Right cardiac atrium (tissue), 5 donors: Measurements from ENCODE around the gene FCRL1. TPM values are rescaled to one million over a fixed set of nuclear protein-coding genes. Genes with fewer than 3 reads are reported as not detected.
A peak's percentile ranks its signal among the peaks of the same experiment; 100 is the strongest.

Source experiments
- ATAC-seq, 2 donors: fragments of 200-7000 bp; cut with Tn5 transposase; one replicate each; pipeline versions ENCODE4 v1.8.0 to v1.9.1; 2020; ENCODE audit warnings: moderate library complexity in 2 of 2, mild to moderate bottlenecking in 1 of 2
- DNase-seq, 3 donors: peaks; one replicate each; pipeline ENCODE4 v3.0.0-alpha.2; 2020
- H3K27ac ChIP-seq: one replicate; pipeline ENCODE4 v1.5.1; 2013; ENCODE audit warnings: mild to moderate bottlenecking, low read length, control low read depth, moderate library complexity
- H3K27me3 ChIP-seq: one replicate; pipeline ENCODE4 v1.6.1; 2013; ENCODE audit not compliant: control insufficient read depth, insufficient read depth
- H3K4me1 ChIP-seq: one replicate; pipeline ENCODE4 v1.6.1; 2013; ENCODE audit warnings: low read length; ENCODE audit not compliant: control insufficient read depth, insufficient read depth
- H3K4me3 ChIP-seq: one replicate; pipeline ENCODE4 v1.5.1; 2013; ENCODE audit warnings: low read length, control low read depth
- H3K9me3 ChIP-seq: one replicate; pipeline ENCODE4 v1.6.1; 2013; ENCODE audit warnings: low read length; ENCODE audit not compliant: control insufficient read depth
- WGBS: extraction: QIAGEN DNeasy Blood & Tissue Kit; methylation state at CpG from one replicate; pipeline ENCODE4 v1.1.7; 2013; 5-methylcytosine and 5-hydroxymethylcytosine counted together
- intact Hi-C, 4 donors: fragments of 100-400 bp; cut with DNase I; formaldehyde crosslinking; loops; one replicate each; pipeline versions ENCODE4 v1.11.0 to v1.14.0; 2022 to 2023
- polyA plus RNA-seq: library from polyadenylated mRNA; stranded (reverse); fragments of 200-250 nt; gene quantifications from one replicate; pipeline ENCODE4 v1.2.3, GENCODE V29; 2013
- total RNA-seq, 4 donors: library from RNA; stranded (reverse); fragmentation: NEBNext Ultra II Directional; extraction: Animal tissue kit (Norgen Biotek cat#: 25700); gene quantifications; one replicate each; pipeline ENCODE4 v1.2.1, GENCODE V29; 2021
- donor health status: healthy with polysubstance abuse.
- donor health status: DM: no; HTN: yes; CAD: no.
- donor health status: DM: no; HTN: no; CAD: no.
- donor health status: DM: no; HTN: yes; CAD: no; lungs with severe emphysema.
- donor health status: DM: yes; HTN: yes; CAD: no.

The FCRL1 gene
- total and polyA plus RNA-seq, 5 donors, result not detected

DNA sequence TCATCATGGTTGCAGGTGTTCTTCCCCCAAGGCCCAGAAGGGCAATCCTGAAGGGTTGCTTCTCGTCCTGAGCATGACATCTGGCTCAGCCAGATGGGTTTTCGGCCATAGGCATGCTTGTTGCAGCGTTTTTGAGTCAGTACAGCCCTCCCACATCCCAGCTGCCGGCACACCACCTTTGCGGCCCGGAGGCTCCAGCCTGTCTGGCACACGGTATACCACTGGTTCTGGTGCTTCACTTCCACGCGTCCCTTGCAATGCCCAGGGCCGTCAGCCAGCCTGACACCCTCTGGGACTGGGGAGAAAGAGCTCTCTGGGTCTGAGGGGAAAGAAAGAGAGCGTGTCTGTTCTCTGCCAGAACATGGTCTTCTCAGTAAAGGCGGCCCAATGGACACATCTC, 14.5 kb upstream of the FCRL1 start:
- Histone ChIP-seq H3K9me3 (no peaks in the 10 kb centered on the region), H3K4me1 (no peaks in the 10 kb centered on the region), H3K27ac (no peak overlapping the region), H3K27me3 (no peaks in the 10 kb centered on the region), H3K4me3 (no peak overlapping the region)
- 77% methylated on average over 12 of the region's 12 CpGs for WGBS
- intact Hi-C loops, result no loop called here
- ATAC-seq, result no peak
- no peak for DNase-seq

DNA sequence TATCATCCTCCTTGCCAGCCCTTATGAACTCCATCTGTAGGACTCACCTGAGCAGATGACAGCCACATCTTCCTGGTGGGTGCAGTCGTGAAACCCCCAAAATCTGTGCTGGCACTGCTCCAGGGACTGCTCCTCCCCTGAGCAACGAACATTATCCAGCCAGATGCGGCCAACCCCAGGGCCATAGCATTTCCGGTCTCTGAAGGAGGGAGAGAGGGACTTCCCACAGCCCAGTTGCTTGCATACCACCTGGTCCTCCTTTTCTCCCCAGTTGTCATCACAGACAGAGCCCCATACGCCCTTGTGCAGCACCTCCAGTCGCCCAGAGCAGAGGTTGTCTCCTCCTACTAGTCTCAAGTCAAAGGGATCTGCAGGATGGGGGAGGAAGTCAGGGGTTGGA, 13.2 kb upstream of the FCRL1 start:
- Histone ChIP-seq H3K27ac (no peak overlapping the region), H3K9me3 (no peaks in the 10 kb centered on the region), H3K27me3 (no peaks in the 10 kb centered on the region), H3K4me1 (no peaks in the 10 kb centered on the region), H3K4me3 (no peak overlapping the region)
- intact Hi-C loops, result no loop called here
- ATAC-seq (no peak), DNase-seq (no peak)
- WGBS, result 81% methylated on average over 6 of the region's 6 CpGs

DNA sequence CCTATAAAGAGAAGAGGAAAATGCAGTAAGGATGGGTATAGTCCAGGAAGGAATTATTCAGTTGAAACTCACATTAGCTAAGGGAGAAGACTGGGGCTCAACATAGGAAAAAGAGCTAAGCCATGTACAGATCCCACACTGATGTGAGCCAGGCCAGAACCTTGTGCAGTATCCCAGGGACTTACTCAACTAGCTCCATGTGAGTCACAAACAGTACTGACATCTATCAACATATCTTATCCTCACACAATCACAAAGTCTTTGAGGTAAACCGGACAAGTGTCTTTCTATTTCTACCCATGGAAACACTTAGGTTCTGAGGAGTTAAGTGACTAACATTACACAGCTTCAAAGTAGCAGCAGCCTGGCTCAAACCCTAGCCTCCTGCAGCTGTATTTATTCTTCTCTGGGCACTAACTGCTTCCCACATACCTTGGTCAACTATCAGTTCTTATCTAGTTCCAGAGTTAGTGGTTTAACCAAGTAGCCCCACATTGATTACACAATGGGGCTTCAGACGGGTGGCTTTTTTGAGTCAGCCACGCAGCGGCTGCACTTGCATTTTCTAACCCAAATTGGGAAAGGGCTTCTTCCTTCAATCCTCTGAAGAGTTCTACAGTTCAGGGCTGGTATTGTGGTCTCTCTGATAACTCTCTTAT, 12.2 kb upstream of the FCRL1 start:
- Histone ChIP-seq H3K4me1 (no peaks in the 10 kb centered on the region), H3K27ac (no peak overlapping the region), H3K4me3 (no peak overlapping the region), H3K27me3 (no peaks in the 10 kb centered on the region), H3K9me3 (no peaks in the 10 kb centered on the region)
- intact Hi-C loops, result no loop called here
- ATAC-seq (no peak), DNase-seq (no peak)
- 53% methylated on average over 4 of the region's 4 CpGs for WGBS

DNA sequence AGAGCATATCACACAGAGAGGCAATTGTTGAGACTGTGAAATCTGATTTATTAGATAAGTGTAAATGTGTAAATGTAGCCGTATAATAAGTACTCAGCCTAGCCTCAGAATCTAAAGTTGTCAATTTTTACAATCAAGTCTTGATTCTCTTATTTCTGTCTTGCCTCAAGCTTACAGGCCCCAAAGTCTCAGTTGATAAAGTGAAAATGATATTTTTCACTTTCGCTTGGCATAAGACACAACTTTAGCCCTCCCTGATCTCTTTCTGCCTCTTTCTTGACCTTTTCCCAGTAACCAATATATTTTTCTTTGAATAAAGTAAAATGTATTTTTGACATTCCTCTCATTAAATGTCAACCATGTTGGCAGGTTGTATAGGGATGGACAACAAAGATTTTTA, 11.0 kb upstream of the FCRL1 start:
- DNase-seq (no peak), ATAC-seq (no peak)
- intact Hi-C loops, result no loop called here
- Histone ChIP-seq H3K27ac (no peak overlapping the region), H3K27me3 (no peaks in the 10 kb centered on the region), H3K9me3 (no peaks in the 10 kb centered on the region), H3K4me1 (no peaks in the 10 kb centered on the region), H3K4me3 (no peak overlapping the region)
- WGBS, result 76% methylated on average over 2 of the region's 2 CpGs

DNA sequence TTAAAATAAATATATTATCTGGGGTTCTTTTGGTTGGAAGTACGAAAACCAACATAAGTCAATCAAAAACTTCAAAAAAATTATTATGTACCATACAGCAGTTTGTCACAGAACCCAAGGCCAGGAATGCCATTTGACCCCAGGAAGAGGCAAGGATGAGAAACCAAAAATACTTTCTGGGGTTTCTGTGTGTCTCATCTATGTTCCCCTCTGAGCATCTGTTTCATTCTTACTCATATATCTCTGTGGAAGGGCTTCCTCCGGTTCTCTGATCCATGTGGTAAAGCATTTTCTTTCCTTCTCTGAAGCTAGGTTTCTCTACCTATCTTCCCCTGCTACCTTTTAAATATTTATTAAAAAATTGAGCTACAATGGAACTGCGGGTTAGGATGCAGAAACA, 9.8 kb upstream of the FCRL1 start:
- Histone ChIP-seq H3K27ac (no peak overlapping the region), H3K27me3 (no peaks in the 10 kb centered on the region), H3K4me1 (no peaks in the 10 kb centered on the region), H3K4me3 (no peak overlapping the region), H3K9me3 (no peaks in the 10 kb centered on the region)
- DNase-seq (no peak), ATAC-seq (no peak)
- 78% methylated on average over 3 of the region's 3 CpGs for WGBS
- intact Hi-C loops, result no loop called here

DNA sequence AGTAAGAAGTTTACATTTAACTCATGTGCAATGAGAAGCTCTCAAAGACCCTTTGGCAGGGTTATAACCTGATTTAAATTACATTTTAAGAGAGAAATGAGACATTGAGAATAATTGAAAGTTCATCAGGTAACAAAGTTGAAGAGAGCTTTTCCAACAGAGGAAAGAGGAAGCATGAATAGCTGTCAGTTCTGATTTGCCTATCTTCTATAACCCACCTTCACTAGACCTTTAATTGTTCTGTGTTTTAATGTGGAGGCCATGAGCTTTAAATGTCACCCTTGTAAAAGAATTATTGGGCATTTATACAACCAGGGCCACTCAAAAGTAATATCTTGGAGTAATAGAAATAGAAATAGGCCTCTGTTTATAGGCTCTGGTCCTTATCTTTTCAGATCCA, 9.3 kb upstream of the FCRL1 start:
- intact Hi-C loops, result no loop called here
- ATAC-seq (no peak), DNase-seq (no peak)
- Histone ChIP-seq H3K27me3 (no peaks in the 10 kb centered on the region), H3K27ac (no peak overlapping the region), H3K4me1 (no peaks in the 10 kb centered on the region), H3K4me3 (no peak overlapping the region), H3K9me3 (no peaks in the 10 kb centered on the region)

DNA sequence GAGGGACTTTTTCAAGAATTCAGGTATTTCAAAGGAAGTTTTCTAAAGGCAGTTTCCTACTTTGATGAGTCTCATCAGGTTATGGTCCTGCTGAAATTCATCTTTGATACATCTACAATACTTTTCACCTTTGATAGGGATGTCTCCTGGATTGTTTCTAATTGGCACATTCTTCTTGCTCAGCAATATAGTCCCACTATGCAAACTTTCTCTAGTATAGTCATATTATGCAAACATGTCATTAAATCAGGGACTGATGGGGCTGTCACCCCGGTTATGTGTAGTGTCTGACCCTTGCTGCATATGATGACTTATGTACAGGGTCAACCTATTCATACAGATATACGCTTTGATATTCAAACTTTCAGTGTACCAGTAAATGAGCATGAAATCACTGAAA, 379 bp upstream of the FCRL1 start:
- intact Hi-C loops, result no loop called here
- H3K27ac ChIP-seq, result no peak overlapping the region
- no peaks in the 10 kb centered on the region for H3K27me3 ChIP-seq
- WGBS, result 77% methylated on average over 2 of the region's 2 CpGs
- DNase-seq (no peak), ATAC-seq (no peak)
- no peaks in the 10 kb centered on the region for H3K9me3 ChIP-seq
- no peaks in the 10 kb centered on the region for H3K4me1 ChIP-seq
- H3K4me3 ChIP-seq, result no peak overlapping the region

DNA sequence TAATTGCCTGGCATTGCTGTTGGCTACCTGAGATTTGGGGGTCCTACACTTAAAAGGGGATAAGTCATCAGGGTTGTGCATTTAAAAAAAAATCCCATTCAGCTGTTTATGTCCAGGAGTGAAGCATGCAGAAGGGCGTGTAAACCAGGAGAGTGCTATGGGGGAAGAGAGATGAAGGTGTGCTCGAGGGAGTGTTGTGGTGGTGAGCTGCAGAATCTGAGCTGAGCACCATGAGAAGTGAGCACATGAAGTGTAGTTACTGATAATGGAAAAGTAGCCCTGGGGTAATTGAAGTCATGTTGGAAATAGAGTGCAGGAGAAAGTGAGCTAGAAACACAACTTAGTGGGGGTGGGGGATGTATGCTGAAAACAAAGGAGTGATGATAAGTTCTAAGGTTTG, 705 bp downstream of the FCRL1 start:
- DNase-seq, result no peak

DNA sequence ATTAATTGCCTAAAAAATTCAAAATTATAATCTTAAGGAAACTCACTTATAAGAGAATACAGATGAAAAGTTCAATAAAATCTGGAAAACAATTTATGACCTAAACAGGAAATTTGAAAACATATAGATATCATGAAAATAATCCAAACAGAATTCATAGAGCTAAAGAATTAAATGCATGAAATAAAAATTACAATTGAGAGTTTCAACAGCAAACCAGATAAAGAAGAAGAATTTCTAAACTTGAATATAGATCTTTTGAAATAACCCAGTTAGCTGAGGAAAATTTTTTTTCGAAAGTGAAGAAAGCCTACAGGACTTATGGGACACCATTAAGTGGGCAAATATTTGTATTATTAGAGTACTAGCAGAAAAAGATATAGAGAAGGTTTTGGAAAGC, 6.7 kb downstream of the FCRL1 start:
- WGBS, result 72% methylated on average over 1 of the region's 1 CpG
- no peak for ATAC-seq
- intact Hi-C loops, result no loop called here

More for the DNA sequence above, 705 bp downstream of the FCRL1 start:
- Histone ChIP-seq H3K27me3 (no peaks in the 10 kb centered on the region), H3K4me1 (no peaks in the 10 kb centered on the region), H3K9me3 (no peaks in the 10 kb centered on the region), H3K4me3 (no peak overlapping the region), H3K27ac (no peak overlapping the region)
- intact Hi-C loops, result no loop called here
- no peak for ATAC-seq
- WGBS, result 80% methylated on average over 2 of the region's 2 CpGs

DNA sequence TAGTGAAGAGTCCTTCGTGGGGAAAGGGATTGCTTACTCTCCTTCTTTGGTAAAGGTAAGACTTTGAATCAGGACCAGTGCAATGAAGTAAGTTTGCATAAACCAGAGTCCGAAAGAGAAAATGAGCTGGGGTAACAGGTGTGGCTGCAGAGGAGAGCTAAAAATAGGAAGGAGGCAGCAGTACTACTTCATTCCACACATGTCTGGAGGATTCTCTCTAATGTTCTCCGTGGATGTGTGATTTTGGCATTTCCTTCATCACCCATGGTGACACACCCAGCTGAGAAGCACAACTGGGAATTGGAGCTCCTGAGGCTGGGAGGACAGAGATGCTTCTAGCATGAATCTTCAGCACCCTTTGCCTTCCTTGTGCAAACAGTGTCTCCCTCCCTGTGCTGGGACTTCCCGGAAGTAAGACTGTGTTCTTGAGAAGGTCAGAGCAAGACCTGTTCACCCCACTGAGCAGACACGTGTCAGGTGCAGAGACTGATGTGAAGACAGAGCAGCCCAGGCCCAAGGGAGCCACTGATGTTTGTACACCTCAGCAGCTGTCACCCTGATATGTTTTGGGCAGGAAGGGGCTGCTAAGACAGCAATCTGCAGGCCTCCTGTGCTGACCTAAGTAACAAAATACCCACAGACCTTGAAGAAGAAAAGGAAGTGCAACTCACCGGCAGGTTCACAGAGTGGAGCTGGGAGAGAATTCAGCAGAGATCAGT, 13.3 kb downstream of the FCRL1 start:
- WGBS, result 48% methylated on average over 6 of the region's 6 CpGs
- Histone ChIP-seq H3K27me3 (no peaks in the 10 kb centered on the region), H3K4me1 (no peaks in the 10 kb centered on the region), H3K9me3 (no peaks in the 10 kb centered on the region), H3K27ac (no peak overlapping the region), H3K4me3 (no peak overlapping the region)
- intact Hi-C loops, result no loop called here
- DNase-seq (peak in 1 of 3 donors; percentile 30), ATAC-seq (no peak)

More for the DNA sequence above, 6.7 kb downstream of the FCRL1 start:
- no peak overlapping the region for H3K27ac ChIP-seq
- no peak overlapping the region for H3K4me3 ChIP-seq
- H3K27me3 ChIP-seq, result no peaks in the 10 kb centered on the region
- no peaks in the 10 kb centered on the region for H3K4me1 ChIP-seq
- no peak for DNase-seq
- peaks cover 5% of the 10 kb centered on the region for H3K9me3 ChIP-seq

DNA sequence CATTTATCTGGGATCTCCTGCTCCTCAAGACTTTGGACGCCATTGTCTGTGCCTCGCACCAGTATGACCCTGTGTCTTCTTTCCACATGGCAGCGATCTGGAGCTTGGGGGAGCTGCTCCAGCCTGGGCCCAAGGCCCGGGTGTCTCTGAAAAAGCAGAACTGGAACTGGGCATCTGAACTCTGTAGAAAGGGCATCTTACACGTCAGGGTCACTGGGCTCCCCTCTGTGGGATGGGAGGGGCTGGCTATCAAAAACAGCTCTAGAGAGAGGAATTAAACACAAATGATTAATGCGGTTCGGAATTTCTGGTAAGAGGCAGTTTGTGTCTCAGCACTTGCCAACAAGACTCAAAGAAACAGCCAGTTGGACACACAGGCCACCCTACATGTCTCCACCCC, 16.1 kb downstream of the FCRL1 start:
- ATAC-seq (no peak), DNase-seq (peak in 2 of 3 donors; percentile 25 to 43)
- H3K27ac ChIP-seq, result no peak overlapping the region
- no peaks in the 10 kb centered on the region for H3K27me3 ChIP-seq
- WGBS, result 77% methylated on average over 7 of the region's 7 CpGs
- intact Hi-C loops, result no loop called here
- H3K9me3 ChIP-seq, result no peaks in the 10 kb centered on the region
- H3K4me1 ChIP-seq, result no peaks in the 10 kb centered on the region
- no peak overlapping the region for H3K4me3 ChIP-seq
